Kidney (tissue), 14 donors: ENCODE data around the gene C1QA. TPM values are rescaled to one million over a fixed set of nuclear protein-coding genes. Genes with fewer than 3 reads are reported as not detected.

ENCODE experiments used
- DNase-seq, 5 donors: peaks; one replicate each; pipeline ENCODE4 v3.0.0-alpha.2; 2013 to 2020
- FAIRE-seq: peaks from 2 replicates; lab custom pipeline; 2012; peaks lifted over from hg19 to GRCh38; lab: Jason Lieb, UNC
- H3K27ac ChIP-seq, 2 donors: one replicate each; pipeline ENCODE4 v1.7.0; 2013; ENCODE audit warnings: low read depth in 2 of 2, low read length in 2 of 2, inconsistent platforms in 1 of 2
- H3K27me3 ChIP-seq: one replicate; pipeline ENCODE4 v1.7.1; 2013; ENCODE audit warnings: low read length, inconsistent platforms; ENCODE audit not compliant: control insufficient read depth, insufficient read depth
- H3K36me3 ChIP-seq, 3 donors: one replicate each; pipeline versions ENCODE4 v1.7.0 to v1.7.1; 2013; ENCODE audit warnings: low read length in 3 of 3, control low read depth in 1 of 3, inconsistent platforms in 1 of 3; ENCODE audit not compliant: insufficient read depth in 3 of 3, control insufficient read depth in 2 of 3
- H3K4me1 ChIP-seq, 3 donors: one replicate each; pipeline versions ENCODE4 v1.7.0 to v1.7.1; 2013; ENCODE audit warnings: low read length in 3 of 3, inconsistent platforms in 1 of 3, low read depth in 1 of 3; ENCODE audit not compliant: control insufficient read depth in 2 of 3, insufficient read depth in 2 of 3
- H3K4me3 ChIP-seq, 3 donors: one replicate each; pipeline versions ENCODE4 v1.7.0 to v1.8.1; 2013; ENCODE audit warnings: low read length in 3 of 3, control low read depth in 1 of 3, inconsistent platforms in 1 of 3
- H3K9ac ChIP-seq, 3 donors: one replicate each; pipeline versions ENCODE4 v1.7.0 to v1.7.1; 2013; ENCODE audit warnings: low read length in 3 of 3, control low read depth in 1 of 3, inconsistent platforms in 1 of 3
- H3K9me3 ChIP-seq, 3 donors: one replicate each; pipeline versions ENCODE4 v1.7.0 to v1.7.1; 2013; ENCODE audit warnings: low read length in 3 of 3, control low read depth in 1 of 3, inconsistent platforms in 1 of 3; ENCODE audit not compliant: control insufficient read depth in 2 of 3, insufficient read depth in 1 of 3
- intact Hi-C: fragments of 100-400 bp; cut with DNase I; formaldehyde crosslinking; loops from one replicate; pipeline ENCODE4 v1.11.1; 2022
- polyA plus RNA-seq: library from polyadenylated mRNA; stranded (reverse); fragments of 350-450 nt; fragmentation: Illumina TruSeq; extraction: RNeasy Lipid Tissue Mini Kit (QIAGEN cat#74804); gene quantifications from one replicate; pipeline ENCODE4 v1.2.3, GENCODE V29; 2014; ENCODE audit warnings: low read depth, low replicate concordance; ENCODE audit not compliant: insufficient read depth
- total RNA-seq: library from RNA; stranded (reverse); fragmentation: NEBNext Ultra II Directional; extraction: Animal tissue kit (Norgen Biotek cat#: 25700); gene quantifications from one replicate; pipeline ENCODE4 v1.2.1, GENCODE V29; 2021
- TF ChIP-seq, protein P1 (sequence below): IDR thresholded peaks from 3 replicates; pipeline ENCODE4 v1.5.1; 2012; ENCODE audit warnings: mild to moderate bottlenecking, moderate library complexity, borderline replicate concordance; ENCODE audit not compliant: insufficient read depth; ENCODE audit errors: extremely low read depth
- donor health status: control.
- donor health status: control.
- donor health status: control.
- donor health status: control.
- donor health status: control.
- donor health status: DM: yes; HTN: yes; CAD: no.
- donor health status: Normal renal cell carcinoma (clear cell type).

The C1QA gene
- total and polyA plus RNA-seq, 2 donors from 2014 or later = 150 to 238 TPM

DNA sequence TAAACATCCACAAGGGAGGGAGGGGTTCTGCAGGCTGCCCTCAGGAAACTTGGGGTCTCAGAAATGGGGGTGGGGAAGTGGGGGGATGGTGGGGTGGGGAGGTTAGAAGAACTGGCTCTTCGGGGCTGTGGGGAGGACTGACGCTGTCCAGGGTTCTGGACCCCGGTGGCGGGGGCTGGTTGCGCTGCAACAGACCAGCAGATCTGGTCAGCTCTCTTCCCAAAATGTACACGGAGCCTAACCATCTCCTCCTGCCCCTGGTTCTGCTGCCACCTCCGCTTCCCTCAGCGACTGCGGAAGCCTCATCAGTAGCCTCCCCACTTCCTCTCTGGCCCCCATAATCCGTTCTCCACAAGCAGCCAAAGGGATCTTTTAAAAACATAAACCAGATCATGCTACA is 29.3 kb upstream of the C1QA start:
- FAIRE-seq = no peak
- H3K27me3 ChIP-seq = peaks cover 2% of the 10 kb centered on the region

GRCh38 chr1:22608361-22608760 is 28.1 kb upstream of the C1QA start:
- H3K4me3 ChIP-seq = no peak overlapping the region
- H3K4me1 ChIP-seq = no peaks in the 10 kb centered on the region
- H3K36me3 ChIP-seq = no peaks in the 10 kb centered on the region
- FAIRE-seq (no peak), DNase-seq (no peak)
- intact Hi-C loops = no loop called here
- H3K9me3 ChIP-seq = no peaks in the 10 kb centered on the region
- H3K27me3 ChIP-seq = peaks cover 2% of the 10 kb centered on the region
- H3K9ac ChIP-seq = no peak overlapping the region
- TF ChIP-seq, protein P1, sequence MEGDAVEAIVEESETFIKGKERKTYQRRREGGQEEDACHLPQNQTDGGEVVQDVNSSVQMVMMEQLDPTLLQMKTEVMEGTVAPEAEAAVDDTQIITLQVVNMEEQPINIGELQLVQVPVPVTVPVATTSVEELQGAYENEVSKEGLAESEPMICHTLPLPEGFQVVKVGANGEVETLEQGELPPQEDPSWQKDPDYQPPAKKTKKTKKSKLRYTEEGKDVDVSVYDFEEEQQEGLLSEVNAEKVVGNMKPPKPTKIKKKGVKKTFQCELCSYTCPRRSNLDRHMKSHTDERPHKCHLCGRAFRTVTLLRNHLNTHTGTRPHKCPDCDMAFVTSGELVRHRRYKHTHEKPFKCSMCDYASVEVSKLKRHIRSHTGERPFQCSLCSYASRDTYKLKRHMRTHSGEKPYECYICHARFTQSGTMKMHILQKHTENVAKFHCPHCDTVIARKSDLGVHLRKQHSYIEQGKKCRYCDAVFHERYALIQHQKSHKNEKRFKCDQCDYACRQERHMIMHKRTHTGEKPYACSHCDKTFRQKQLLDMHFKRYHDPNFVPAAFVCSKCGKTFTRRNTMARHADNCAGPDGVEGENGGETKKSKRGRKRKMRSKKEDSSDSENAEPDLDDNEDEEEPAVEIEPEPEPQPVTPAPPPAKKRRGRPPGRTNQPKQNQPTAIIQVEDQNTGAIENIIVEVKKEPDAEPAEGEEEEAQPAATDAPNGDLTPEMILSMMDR = no peak
- no peak overlapping the region for H3K27ac ChIP-seq

More for the DNA sequence above, 29.3 kb upstream of the C1QA start:
- DNase-seq = peak in 1 of 5 donors; percentile 29
- intact Hi-C loops = no loop called here
- TF ChIP-seq, protein P1 = no peak
- no peak overlapping the region for H3K4me3 ChIP-seq
- no peak overlapping the region for H3K9ac ChIP-seq
- no peaks in the 10 kb centered on the region for H3K9me3 ChIP-seq
- H3K36me3 ChIP-seq = no peaks in the 10 kb centered on the region
- H3K4me1 ChIP-seq = no peaks in the 10 kb centered on the region
- no peak overlapping the region for H3K27ac ChIP-seq

DNA sequence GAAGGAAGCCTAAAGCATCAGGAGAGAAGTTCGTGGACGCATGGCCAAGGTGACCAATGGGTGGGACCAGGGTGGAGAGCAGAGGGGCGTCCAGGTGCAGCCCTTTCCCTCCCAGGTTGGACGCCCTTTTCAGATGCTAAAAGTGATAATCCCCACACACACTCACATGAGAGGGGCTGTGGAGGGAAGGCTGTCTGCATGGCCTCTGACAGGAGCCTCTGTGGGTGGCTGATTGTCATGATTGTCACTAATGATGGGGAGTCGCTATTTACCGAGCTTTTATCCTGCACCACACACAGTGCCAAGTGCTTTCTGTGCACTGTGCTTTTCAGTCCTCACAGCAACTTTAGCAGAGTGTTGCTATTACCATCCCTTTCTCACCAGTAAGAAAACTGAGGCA is 27.1 kb upstream of the C1QA start:
- H3K9ac ChIP-seq = no peak overlapping the region
- intact Hi-C loops = no loop called here
- H3K9me3 ChIP-seq = no peaks in the 10 kb centered on the region
- TF ChIP-seq, protein P1 = no peak
- no peaks in the 10 kb centered on the region for H3K4me1 ChIP-seq
- H3K27ac ChIP-seq = no peak overlapping the region
- DNase-seq (no peak), FAIRE-seq (no peak)
- H3K36me3 ChIP-seq = no peaks in the 10 kb centered on the region
- no peak overlapping the region for H3K4me3 ChIP-seq
- H3K27me3 ChIP-seq = peaks cover 2% of the 10 kb centered on the region

DNA sequence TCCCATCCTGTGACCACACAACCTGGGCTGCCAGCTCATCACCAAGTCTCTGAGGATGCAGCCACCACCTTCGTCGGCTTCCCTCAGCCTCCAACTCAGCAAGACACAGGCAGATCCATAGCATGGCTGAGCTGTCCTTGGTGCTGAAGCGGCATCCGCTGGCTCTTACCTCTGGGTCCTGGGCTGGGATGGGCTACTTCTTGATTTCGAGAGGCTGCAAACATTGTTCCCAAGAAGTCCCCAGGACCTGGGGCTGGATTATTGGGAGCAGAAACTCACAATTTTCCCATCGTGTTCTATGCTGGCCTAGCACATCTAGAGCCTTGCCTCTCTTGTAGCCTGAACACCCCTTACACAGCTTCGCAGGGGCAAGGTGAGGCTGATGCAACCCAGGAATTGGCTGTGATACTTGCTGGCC is 24.9 kb upstream of the C1QA start:
- intact Hi-C loops = no loop called here
- TF ChIP-seq, protein P1 = no peak
- Histone ChIP-seq H3K27ac (no peak overlapping the region), H3K9ac (no peak overlapping the region), H3K4me1 (no peaks in the 10 kb centered on the region), H3K4me3 (no peak overlapping the region), H3K9me3 (no peaks in the 10 kb centered on the region), H3K27me3 (peaks cover 2% of the 10 kb centered on the region), H3K36me3 (no peaks in the 10 kb centered on the region)
- FAIRE-seq (no peak), DNase-seq (peak in 4 of 5 donors; percentile 82 to 93 (median 90))
